Stomach smooth muscle (tissue), 2 donors: ENCODE measurements around the gene RFX1.
"Not testable (repeated sequence)": the region's sequence is repeated elsewhere in the genome, so short reads cannot be mapped to it uniquely, and the experiment has no call there.

Experiments used
- H3K27ac ChIP-seq: one replicate; pipeline ENCODE4 v1.7.0; 2013; ENCODE audit warnings: mild to moderate bottlenecking, low read length, inconsistent platforms
- H3K27me3 ChIP-seq, 2 donors: one replicate each; pipeline ENCODE4 v1.7.0; 2013; ENCODE audit warnings: low read length in 2 of 2; ENCODE audit not compliant: insufficient read depth in 2 of 2, control insufficient read depth in 1 of 2
- H3K36me3 ChIP-seq, 2 donors: one replicate each; pipeline ENCODE4 v1.7.0; 2013; ENCODE audit warnings: low read length in 2 of 2; ENCODE audit not compliant: control insufficient read depth in 2 of 2, insufficient read depth in 2 of 2
- H3K4me1 ChIP-seq: one replicate; pipeline ENCODE4 v1.7.0; 2013; ENCODE audit warnings: low read length; ENCODE audit not compliant: control insufficient read depth, insufficient read depth
- H3K4me3 ChIP-seq, 2 donors: one replicate each; pipeline ENCODE4 v1.7.0; 2013; ENCODE audit warnings: low read length in 2 of 2
- H3K9ac ChIP-seq, 2 donors: one replicate each; pipeline ENCODE4 v1.7.0; 2013; ENCODE audit warnings: low read length in 2 of 2, mild to moderate bottlenecking in 1 of 2
- H3K9me3 ChIP-seq, 2 donors: one replicate each; pipeline ENCODE4 v1.7.0; 2013; ENCODE audit warnings: low read length in 2 of 2; ENCODE audit not compliant: control insufficient read depth in 2 of 2
- donor health status: healthy.
- donor health status: Pancreatic carcinoma.

RFX1 gene

DNA sequence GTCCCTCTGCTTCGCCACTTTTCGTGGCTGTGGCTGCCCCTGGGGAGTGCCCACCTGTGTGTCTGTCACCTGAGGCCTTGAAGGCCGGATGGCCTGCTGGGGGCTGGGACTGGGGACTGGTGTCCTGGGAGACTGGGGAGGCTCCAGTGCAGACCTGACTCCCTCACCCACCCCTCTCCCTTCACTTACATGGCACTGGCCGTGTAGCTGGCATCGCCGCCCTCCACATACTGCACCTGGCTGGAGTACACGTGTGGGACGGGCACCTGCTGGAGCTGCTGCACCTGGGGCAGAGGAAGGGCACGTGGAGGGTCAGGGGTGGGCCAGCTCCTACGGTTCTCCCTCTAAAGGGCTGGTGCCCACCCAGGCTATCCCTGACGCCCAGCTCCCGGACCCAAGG is 28.3 kb downstream of the RFX1 start:
- Histone ChIP-seq H3K9me3 (no peaks in the 10 kb centered on the region), H3K9ac (peak overlapping the region; percentile 5 to 22), H3K36me3 (peaks cover 3 to 7% of the 10 kb centered on the region in 2 donors), H3K4me1 (peaks cover 13% of the 10 kb centered on the region), H3K4me3 (peak overlapping the region in 1 of 2 donors; percentile 63), H3K27ac (peak overlapping the region; percentile 24), H3K27me3 (no peaks in the 10 kb centered on the region)

DNA sequence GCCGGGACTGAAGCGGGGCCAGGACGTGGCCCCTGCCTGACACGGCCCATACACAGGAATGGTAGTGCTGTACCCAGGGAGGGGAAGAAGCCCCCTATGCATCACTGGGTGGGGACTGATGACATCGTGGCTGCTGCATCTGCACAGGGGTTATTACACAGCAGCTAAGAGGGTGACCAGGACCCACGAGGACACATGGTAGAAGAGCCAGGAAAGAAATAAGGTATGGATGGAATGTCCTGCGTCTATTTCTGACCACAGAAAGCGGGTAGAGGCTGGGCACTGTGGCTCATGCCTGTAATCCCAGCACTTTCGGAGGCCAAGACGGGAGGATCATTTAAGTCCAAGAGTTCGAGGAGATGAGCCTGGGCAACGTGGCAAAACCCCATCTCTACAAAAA is 29.7 kb downstream of the RFX1 start:
- Histone ChIP-seq H3K4me3 (no peak overlapping the region), H3K27ac (no peak overlapping the region), H3K36me3 (peaks cover 3 to 5% of the 10 kb centered on the region in 2 donors), H3K4me1 (peaks cover 13% of the 10 kb centered on the region), H3K9ac (no peak overlapping the region), H3K27me3 (no peaks in the 10 kb centered on the region), H3K9me3 (no peaks in the 10 kb centered on the region)

DNA sequence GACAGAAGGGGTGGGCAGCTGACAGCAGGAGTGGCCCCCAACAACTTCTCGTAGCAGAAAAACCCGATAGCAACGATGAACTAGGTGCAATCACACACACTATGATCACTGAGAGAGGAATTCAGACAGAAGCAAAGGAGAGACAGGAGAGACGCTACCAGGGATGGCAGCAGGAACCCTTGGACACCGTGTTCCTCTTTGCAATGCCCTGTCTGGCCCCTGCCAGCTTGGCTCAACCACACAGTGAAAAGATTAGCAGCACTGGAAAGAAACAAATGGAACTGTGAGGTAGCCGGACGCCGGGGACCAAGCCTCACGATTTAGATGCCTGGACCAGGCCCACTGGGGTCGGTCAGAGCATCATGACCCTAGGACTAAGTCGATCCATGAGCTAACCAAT is 30.2 kb downstream of the RFX1 start:
- peaks cover 13% of the 10 kb centered on the region for H3K4me1 ChIP-seq
- H3K9ac ChIP-seq: no peak overlapping the region
- peaks cover 3 to 5% of the 10 kb centered on the region in 2 donors for H3K36me3 ChIP-seq
- H3K27ac ChIP-seq: no peak overlapping the region
- no peaks in the 10 kb centered on the region for H3K27me3 ChIP-seq
- no peaks in the 10 kb centered on the region for H3K9me3 ChIP-seq
- H3K4me3 ChIP-seq: no peak overlapping the region

DNA sequence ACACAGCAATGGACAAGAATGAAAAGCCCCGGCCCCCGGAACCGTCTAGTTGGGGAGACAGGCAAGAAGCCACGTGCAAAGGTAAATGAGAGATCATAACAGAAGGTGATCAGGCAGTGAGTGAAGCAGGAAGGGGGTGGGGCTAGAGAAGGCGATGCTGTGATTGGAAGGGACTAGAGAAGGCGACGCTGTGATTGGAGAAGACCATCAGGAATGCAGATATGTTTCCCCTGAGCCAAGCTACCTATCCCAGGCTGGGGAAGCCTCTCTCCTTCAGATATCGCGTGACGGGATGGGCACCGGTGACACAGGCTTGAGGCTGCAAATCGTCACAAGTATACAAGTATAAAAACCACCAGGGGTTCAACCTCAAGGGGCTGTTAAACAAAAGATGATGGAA is 32.0 kb downstream of the RFX1 start:
- Histone ChIP-seq H3K27ac (no peak overlapping the region), H3K9ac (no peak overlapping the region), H3K9me3 (no peaks in the 10 kb centered on the region), H3K36me3 (peaks cover 3 to 12% of the 10 kb centered on the region in 2 donors), H3K4me3 (no peak overlapping the region), H3K4me1 (peaks cover 7% of the 10 kb centered on the region), H3K27me3 (no peaks in the 10 kb centered on the region)

DNA sequence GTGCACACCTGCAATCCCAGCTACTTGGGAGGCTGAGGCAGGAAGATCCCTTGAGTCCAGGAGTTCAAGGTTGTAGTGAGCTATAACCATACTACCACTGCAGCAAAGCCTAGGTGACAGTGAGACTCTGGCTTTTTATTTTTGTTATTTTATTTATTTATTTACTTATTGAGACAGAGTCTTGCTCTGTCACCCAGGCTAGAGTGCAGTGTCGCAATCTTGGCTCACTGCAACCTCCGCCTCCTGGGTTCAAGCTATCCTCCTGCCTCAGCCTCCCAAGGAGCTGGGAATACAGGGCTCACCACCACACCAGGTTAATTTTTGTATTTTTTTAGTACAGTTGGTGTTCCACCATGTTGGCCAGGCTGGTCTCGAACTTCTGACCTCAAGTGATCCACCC is 32.6 kb downstream of the RFX1 start:
- H3K36me3 ChIP-seq: peaks cover 5 to 14% of the 10 kb centered on the region in 2 donors
- H3K27me3 ChIP-seq, H3K27ac ChIP-seq, H3K9me3 ChIP-seq, H3K9ac ChIP-seq, H3K4me3 ChIP-seq, H3K4me1 ChIP-seq: not testable (repeated sequence)

DNA sequence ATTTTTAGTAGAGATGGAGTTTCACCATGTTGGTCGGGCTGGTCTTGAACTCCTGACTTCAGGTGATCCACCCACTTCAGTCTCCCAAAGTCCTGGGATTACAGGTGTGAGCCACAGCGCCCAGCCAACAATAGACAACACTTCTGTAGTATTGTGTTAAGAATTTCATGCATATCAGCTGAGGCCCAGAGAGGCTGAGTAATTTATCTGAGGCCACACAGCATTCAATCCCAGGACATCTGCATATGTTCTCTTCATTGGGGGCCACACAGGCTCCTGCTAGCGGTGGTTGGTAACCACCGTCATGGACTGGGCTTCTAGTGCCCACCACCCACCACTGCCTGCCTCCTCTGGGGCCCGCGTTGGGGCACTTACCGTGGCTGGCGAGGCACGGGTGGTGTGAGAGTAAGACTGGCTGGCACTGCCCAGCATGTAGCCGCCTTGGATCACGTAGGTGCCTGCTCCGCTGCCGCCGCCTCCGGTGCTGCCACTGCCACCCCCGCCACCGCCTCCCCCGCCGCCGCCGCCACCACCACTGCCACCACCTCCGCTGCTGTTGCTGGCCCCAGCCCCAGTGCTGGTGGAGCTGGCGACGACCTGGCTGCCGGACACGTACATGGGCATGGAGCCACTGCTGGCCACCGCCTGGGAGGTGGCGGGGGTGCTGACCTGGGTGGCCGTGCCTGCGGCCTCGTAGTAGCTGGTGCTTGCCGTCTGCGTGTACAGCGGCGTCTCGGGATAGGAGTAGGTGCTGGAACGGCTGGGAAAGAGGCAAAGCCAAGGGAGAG is 33.6 kb downstream of the RFX1 start:
- Histone ChIP-seq H3K4me1 (no peaks in the 10 kb centered on the region), H3K36me3 (peaks cover 12 to 18% of the 10 kb centered on the region in 2 donors), H3K27ac (no peak overlapping the region), H3K27me3 (no peaks in the 10 kb centered on the region), H3K4me3 (no peak overlapping the region), H3K9me3 (no peaks in the 10 kb centered on the region), H3K9ac (no peak overlapping the region)

DNA sequence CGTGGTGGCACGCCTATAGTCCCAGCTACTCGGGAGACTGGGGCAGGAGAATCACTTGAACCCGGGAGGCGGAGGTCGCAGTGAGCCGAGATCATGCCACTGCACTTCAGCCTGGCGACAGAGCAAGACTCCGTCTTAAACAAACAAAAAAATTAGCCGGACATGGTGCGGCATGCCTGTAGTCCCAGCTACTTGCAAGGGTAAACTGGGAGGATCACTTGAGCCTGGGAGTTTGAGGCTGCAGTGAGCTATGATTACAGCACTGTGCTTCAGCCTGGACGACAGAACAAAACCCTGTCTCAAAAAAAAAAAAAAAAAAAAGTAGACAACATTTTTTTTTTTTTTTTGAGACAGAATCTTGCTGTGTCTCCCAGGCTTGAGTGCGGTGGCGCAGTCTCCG is 34.3 kb downstream of the RFX1 start:
- not testable (repeated sequence) for H3K27ac ChIP-seq, H3K9me3 ChIP-seq, H3K4me3 ChIP-seq, H3K9ac ChIP-seq, H3K4me1 ChIP-seq, H3K27me3 ChIP-seq
- peaks cover 17 to 19% of the 10 kb centered on the region in 2 donors for H3K36me3 ChIP-seq

DNA sequence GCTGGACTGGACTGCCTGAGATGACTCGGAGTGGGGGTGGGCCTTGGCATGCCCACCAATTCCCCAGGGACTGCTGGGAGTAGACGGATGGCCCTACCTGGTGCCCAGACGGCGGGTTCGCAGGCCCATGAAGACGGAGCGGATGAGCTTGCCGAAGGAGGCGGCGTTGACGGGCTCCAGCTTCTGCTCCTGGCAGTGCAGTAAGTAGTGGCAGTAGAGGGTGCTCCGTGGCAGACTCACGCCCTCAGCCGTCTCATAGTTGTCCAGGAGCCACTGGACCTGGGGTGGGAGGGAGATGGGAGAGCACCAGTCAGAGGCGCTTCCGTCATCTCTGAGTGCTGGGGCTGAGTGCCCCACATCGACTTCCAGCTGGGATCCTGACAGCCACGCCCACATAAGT is 36.2 kb downstream of the RFX1 start:
- no peak overlapping the region for H3K27ac ChIP-seq
- no peak overlapping the region for H3K9ac ChIP-seq
- H3K36me3 ChIP-seq: peaks cover 19 to 22% of the 10 kb centered on the region in 2 donors
- no peaks in the 10 kb centered on the region for H3K27me3 ChIP-seq
- H3K4me3 ChIP-seq: no peak overlapping the region
- no peaks in the 10 kb centered on the region for H3K4me1 ChIP-seq
- no peaks in the 10 kb centered on the region for H3K9me3 ChIP-seq

DNA sequence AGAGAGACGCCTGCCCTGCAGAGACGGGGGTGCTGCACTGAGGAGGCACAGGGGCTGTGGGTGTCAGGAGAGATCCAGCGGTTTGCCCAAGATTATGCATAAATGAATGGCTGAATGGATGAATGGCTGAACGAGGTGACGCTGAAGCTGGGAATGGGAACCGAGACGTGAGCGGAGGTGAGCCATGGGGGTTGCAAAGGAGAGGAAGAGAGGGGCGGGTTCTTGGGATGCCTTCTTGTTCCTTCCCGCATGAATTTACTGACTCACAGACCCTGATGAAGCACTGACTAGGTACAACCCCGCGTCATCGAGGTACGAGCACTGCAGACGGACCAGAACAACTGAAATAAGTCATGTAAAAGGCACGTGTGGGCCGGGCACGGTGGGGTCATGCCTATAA is 37.1 kb downstream of the RFX1 start:
- Histone ChIP-seq H3K27ac (no peak overlapping the region), H3K9me3 (no peaks in the 10 kb centered on the region), H3K36me3 (peaks cover 19 to 20% of the 10 kb centered on the region in 2 donors), H3K4me1 (no peaks in the 10 kb centered on the region), H3K9ac (no peak overlapping the region), H3K27me3 (no peaks in the 10 kb centered on the region), H3K4me3 (no peak overlapping the region)

DNA sequence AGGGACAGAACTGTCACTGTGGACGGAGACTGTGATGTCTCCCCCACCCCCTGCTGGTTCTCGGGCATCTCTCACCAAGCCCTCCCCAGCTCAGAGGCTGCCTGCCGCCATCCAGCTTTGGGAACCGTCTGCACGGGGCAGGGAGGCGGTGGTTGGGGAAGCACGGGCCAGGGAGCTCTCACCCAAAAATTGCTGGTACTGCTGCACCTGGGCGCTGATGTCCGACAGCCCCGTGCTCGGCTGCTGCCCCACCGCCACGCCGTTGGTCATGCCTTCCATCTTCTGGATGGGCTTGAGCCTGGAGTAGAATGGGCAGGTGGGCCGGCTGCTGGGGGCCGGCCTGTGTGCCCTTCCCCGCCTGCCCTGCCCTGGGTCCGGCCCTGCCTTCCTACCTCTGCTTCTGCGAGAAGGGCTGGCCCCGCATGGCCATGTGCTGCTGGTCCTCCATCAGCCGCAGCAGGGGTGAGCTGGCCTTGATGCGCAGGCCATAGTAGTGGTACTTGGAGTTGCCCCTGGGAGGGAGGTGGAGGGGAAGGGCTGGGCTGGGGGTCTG is 37.7 kb downstream of the RFX1 start:
- H3K9me3 ChIP-seq: no peaks in the 10 kb centered on the region
- no peak overlapping the region for H3K9ac ChIP-seq
- no peaks in the 10 kb centered on the region for H3K4me1 ChIP-seq
- no peak overlapping the region for H3K27ac ChIP-seq
- no peaks in the 10 kb centered on the region for H3K27me3 ChIP-seq
- peaks cover 19% of the 10 kb centered on the region in 2 donors for H3K36me3 ChIP-seq
- no peak overlapping the region for H3K4me3 ChIP-seq

DNA sequence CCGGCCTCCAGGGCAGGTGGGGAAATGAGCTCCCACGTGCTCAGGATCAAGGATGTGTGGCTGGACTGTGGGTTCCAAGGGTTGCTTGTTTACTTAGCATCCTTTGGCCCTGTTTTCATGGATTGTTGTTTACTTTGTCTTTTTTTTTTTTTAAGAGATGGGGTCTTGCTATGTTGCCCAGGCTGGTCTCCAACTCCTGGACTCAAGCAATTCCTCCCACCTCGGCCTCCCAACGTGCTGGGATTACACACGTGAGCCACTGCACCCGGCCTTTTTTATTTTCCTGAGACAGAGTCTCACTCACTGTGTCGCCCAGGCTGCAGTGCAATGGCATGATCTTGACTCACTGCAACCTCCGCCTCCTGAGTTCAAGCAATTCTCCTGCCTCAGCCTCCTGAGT is 38.9 kb downstream of the RFX1 start:
- not testable (repeated sequence) for H3K4me3 ChIP-seq, H3K9me3 ChIP-seq, H3K27me3 ChIP-seq, H3K4me1 ChIP-seq, H3K27ac ChIP-seq, H3K9ac ChIP-seq
- peaks cover 16 to 17% of the 10 kb centered on the region in 2 donors for H3K36me3 ChIP-seq
